GM19351 (cell line): ENCODE results near the gene GSTT2B.
"Not testable (repeated sequence)": the region's sequence is repeated elsewhere in the genome, so short reads cannot be mapped to it uniquely, and the experiment has no call there.

Source experiments
- ATAC-seq: cut with Tn5 transposase; IDR thresholded peaks from one replicate; pipeline ENCODE4 v1.9.1; 2021; ENCODE audit warnings: mild to moderate bottlenecking, moderate library complexity; ENCODE audit not compliant: unreplicated experiment

Gene GSTT2B

DNA sequence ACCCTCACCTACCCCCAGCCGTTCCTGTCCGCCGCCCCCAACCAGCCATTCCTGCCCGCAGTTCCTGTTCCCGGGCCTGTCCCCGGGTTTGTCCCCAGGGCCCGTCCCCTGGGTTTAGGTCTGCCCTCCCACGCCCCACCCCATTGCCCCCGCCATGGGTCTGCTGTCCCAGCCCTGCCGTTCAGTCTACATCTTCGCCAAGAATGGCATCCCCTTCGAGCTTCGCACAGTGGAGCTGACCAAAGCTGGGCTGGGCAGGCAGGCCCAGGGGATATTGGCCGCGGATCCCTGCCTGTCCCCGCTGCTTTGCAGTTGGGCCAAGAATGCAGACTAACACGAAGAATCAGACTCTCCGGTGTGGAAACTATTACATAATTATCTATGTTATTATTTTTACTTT, 11.2 kb downstream of the GSTT2B start:
- not testable (repeated sequence) for ATAC-seq

DNA sequence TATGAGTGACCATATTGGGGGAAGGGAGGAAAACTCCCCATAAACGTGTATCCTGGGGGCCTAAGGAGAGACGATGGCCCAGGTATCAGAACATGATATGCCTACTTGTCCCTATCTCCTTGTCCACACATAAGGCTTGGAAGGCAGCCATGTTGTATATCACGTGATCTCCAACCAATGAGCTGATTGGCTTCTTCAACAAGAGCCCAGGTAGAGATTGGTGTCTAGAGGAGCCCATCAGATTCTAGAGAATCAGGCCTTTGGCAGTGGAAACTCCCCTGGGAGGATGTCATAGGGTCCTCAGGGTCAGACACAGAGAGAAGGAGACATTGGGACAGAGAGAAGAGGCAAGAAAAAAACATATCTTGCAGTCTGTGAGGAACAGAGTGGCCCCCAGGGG, 13.6 kb downstream of the GSTT2B start:
- ATAC-seq, result not testable (repeated sequence)

DNA sequence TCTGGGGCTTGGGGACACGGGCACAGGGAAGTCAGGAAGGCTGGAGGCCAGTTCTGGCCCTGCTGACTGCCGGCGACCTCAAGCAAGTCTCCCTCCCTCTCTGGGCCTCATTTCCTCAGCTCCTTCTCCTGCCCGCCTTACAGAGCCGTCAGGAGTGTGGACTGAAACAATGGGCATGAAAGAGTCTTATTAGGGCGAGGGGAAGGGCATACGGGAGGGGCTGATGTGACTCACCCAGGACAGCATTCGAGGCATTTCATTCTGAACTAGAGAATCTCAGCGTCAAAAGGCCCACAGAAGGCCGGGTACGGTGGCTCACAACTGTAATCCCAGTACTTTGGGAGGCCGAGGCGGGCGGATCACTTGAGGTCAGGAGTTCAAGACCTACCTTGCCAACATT, 20.8 kb downstream of the GSTT2B start:
- not testable (repeated sequence) for ATAC-seq

DNA sequence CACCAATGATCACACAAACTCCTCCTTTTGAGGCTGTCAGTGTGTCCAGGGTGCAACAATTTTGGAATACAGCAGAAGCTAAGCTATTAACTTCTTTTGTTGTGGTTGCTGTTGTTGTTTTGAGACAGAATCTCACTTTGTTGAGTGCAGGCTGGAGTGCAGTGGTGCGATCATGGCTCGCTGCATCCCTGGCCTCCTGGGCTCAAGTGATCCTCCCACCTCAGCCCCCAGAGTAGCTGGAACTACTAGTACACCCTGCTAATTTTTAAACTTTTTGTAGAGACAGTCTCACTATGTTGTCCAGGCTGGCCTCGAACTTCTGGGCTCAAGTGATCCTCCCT, 22.0 kb downstream of the GSTT2B start:
- ATAC-seq, result no peak

DNA sequence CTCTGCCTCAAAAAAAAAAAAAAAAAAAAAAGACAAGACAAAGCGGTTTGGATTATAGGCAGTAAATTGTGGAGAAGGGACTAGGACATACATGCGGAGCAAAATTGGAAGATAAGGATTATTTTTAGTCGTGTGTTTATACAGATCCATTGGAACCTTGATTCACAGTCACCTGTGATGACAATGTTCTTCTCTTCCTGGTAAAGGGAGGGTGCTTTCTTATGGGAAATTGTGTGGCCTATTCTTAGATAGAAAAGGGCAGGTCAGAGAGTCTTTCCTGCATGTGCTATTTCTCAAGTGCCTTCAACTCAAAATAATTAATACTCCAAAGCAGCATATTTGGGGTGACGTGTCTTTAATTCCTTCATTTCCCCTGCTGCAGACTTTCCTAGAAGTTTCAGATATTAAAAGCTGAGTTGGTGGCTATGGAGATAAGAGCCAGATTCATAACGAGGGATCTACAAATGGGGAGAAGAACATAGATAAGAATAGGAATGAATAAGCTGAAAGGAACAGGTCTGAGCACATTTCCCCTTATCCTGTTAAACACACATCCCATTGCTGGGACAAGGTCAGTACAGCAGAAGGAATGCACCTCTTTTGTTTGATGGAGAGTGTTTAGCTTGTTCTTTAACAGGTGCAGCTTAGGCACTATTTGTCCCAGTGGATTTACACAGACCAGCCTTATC, 22.5 kb downstream of the GSTT2B start:
- ATAC-seq, result no peak

DNA sequence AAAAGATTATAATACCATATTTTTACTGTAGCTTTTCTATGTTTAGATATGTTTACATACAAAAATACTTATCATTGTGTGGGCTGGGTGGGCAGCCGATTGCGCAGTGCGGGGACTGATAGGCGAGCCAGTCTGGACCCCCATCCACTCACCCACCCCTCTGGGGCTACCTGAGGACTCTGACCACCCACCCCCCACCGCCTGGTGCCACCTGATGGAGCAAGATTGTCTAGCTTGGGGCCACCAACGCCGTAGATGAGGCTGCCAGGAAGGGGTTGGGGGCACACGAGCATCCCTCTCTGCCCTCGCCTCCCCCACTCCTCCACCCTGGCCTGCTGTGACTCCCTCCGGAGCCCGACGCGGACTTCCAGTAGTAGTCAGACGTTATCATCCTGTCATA, 34.4 kb downstream of the GSTT2B start:
- ATAC-seq, result no peak

DNA sequence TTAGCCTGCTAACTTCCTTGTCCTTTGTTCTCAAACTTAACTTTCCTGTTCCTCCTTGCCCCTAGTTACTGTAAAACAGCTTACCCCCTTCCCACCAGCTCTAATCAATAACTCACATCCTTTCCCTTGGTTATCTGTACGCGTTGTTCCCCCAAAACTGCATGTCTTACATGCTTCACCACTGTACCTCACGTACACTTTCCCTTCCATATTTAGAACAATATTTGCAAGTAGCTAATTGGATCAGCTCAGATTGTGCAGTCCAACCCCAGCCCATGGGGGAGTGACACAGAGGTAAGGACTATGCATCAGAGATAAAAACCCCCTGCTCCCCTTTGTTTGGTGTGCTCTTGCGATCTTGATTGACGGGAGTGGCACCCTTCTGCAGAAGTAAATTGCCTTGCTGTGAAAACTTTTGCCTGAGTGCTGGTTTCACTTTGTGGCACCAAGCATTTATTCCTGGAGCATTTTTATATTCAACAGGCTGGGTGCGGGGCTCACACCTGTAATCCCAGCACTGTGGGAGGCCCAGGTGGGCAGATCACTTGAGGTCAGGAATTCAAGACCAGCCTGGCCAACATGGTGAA, 35.9 kb downstream of the GSTT2B start:
- ATAC-seq, result no peak

DNA sequence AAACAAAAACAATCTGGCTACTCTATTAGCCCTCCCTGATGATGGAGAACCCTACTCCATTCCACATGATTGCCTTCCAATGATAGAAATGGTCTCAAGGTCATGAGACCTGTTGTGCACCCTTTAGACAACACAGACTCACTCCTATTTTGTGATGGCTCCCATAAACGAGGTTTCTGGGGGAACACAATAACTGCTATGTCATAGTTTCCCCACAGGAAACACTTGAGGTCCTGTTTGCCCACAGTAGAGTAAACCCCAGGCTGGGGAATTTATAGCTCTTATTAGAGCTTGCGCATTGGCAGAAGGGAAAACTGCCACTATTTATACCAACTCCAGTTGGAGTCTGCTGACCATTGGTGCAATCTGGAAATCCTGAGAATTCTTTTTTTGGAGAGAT, 38.1 kb downstream of the GSTT2B start:
- no peak for ATAC-seq

DNA sequence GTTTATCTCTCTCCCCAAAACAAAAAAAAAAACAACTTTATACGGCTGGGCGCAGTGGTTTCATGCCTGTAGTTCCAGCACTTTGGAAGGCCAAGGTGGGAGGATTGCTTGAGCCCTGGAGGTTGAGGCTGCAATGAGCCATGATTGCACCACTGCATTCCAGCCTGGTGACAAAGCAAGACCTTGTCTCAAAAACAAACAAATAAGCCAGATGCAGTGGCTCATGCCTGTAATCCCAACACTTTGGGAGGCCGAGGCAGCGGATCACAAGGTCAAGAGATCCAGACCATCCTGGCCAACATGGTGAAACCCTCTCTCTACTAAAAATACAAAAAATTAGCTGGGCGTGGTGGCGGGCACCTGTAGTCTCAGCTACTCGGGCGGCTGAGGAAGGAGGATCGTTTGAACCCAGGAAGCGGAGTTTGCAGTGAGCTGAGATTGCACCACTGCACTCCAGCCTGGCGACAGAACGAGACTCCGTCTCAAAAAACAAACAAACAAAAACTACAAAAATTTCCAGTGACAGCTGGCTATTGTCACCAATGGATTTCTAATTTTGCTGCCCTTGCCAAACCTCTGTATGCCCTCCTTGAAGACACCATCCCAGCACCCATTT, 39.3 kb downstream of the GSTT2B start:
- not testable (repeated sequence) for ATAC-seq

DNA sequence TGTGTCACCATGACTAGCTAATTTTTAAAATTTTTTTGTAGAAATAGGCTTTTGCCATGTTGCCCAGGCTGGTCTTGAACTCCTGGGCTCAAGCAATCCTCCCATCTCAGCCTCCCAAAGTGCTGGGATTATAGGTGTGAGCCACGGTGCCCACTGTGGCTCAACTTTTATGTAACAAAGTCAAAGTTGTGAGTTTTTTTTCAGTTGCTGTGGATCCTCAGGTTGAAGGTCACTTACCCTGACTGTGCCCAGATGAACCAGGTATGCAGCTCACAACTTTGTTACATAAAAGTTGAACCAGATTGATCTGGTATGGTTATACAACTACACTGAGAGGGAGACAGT, 40.8 kb downstream of the GSTT2B start:
- not testable (repeated sequence) for ATAC-seq

DNA sequence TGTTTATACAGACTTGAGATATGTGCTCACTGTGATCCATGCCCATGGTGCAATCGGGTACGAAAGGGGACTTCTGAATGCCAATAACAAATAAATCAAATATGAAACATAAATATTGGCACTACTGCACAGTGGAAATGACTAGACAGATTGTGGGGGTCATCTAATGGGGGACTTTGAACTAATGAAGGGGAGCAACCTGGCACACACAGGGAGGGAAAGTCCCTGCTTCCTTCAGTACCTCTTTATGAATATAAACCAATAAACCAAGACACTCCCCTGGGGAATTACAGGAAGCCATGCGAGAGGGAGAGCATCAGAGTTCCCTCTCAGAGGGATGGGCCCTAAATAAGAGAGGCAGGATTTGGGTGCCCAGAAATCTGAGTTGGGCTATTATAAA, 45.7 kb downstream of the GSTT2B start:
- ATAC-seq, result no peak

DNA sequence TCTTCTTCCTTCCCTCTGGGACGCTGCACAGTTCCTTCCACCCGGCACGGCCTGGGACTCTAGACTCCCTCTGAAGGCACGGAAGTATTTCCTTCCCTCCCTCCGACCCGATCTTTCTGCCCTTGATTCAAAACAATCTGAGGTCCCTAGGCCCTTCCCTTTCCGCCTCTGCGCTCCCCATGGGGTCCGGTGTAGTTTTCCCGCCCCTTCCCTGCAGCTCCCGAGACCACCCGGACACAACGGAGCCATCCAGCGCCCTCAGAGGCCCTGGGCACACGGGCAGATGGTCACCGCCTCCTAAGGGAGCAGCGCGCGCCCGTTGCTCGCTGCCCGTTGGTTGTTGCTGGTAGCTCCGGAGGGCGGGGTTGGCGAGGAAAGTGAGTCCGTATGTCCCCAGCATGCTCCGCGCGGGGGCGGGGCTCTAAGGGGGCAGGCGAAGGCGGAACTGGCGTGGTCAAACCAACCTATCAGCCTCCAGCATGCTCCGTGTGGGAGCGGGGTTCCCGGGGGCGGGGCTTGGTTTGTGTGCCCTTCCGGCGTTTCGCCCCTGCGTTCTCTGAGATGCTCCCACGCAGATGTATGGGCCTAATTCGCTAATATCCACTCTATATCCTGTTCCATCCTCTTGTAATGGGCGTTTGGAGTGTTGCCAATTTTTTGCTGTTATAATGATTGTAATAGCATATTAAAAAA, 47.2 kb downstream of the GSTT2B start:
- peak; percentile 96 for ATAC-seq

DNA sequence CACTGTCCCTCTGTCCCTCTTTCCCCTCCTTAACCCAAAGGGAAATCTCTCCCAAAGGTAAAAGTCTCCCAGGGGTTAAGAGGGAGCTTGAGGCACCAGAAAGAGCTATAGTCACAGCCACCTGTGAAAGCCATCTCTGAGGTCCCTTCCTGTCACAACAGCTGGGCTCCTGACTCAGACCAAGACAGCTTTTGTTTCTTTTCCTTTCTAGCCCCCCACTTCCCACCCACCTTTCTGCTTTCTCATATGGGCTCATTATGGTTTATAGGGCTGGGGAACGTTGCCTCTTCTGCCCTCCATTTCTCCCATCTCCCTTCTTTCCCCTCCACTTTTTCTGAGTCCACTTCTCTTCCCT, 47.7 kb downstream of the GSTT2B start:
- no peak for ATAC-seq

DNA sequence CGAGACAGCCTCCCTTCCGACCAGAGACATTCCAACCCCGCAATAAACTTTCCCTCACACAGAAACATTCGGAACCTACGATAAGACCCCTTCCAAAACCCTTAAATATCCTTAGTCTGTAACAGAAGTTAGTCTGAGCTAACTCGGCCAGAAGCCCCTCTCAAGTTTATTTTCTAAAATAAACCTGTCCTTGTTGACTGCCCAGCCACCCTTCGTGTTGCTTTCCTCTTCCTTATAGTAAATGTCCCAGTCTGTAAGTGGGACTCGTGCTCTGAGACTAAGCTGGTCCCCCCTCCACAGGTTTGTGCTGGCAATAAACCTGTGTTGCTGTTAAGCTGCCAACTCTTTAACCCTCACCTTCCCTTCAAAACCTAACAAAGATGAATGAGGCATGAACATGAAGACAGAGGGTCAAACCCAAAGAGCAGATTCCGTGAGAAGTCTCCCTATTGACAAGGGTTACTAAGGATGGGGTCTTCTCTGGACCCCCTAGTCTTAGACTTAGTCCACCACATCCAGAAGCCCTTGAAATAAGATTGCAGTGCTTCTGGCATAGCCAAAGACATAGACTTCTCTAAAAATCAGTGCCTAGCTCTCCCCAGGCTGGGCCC, 48.6 kb downstream of the GSTT2B start:
- no peak for ATAC-seq

DNA sequence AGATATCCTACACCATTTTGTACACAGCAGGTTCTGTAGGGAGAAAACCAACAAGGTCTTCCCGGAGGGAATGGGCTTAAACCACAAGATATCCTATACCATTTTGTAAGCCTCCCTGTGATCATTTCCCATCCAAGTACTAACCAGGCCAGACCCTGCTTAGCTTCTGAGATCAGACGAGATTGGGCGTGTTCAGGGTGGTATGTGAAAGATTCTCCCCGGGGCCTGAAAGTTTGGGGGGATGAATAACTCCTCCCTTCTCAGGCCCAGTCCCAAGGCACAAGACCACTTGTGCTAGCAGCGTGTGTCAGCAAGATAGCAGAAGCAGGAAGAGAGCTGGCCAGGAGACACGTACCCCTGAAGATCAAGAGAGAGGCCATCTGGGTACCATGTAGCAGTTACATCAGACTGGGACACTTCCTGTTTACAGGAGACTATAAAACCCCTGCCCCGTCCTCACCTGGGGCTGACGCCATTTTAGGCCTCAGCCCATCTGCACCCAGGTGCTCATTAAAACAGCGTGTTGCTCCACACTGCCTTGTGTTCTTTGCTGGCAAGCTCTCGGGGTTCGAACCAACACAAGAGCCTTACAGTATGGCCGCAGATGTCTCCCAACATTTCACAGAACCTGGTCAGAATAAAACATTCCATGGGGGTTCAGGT, 49.5 kb downstream of the GSTT2B start:
- no peak for ATAC-seq

DNA sequence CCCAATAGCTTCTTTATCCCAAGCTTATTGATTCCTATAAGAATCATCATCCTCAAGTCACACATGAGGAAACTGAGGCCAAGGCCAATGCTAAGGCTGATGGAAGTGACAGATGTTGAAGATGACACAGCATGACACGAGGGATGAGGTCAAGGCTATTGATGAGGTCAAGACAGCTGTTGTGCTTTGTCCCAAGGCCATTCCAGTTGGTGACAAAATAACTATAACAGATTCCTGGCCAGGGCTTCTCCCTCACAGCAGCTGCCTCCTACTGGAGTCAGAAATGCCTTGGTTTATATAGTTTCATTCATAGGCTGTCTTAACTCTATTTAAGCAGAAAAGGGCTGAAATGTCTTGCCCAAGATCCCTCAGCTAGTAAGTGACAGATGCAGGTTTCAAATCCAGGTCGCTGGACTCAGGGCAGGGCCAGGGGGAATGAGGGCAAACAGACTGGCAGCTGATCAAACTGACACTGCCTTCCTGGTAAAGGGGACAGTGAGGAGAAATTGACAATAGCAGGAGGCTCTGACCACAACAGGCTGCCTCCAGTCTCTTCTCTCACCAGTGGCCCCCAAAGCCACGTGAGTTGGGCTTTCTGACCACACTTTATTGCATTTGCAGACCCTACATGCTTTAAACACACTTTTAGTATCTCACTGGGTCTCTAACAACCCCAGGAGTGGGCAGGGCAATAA, 50.4 kb downstream of the GSTT2B start:
- ATAC-seq, result no peak

DNA sequence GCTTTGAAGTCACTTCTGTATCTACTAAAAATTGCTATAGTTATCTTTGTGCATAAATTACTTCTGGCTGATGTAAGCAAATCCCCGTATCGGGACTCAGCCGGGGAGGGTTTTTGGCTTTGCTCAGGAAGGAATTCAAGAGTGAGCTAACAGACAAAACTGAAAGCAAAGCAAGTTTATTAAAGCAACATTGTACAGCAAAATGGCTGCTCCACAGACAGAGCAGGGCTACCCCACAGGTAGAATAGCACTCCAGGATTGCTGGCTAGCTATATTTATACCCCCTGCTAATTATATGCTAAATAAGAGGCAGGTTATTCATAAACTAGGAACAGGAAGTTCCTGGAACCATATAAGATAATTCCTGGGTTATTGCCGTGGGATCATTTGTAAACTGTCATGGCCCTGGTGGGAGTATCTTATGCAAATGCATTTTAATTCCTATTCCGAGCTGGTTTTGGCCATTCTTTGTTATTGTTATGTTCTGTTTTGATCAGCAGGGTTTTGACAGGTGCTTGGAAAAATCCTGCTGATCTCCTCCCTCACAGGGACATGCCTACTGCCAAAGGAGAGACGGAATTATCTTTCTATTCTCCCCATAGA, 51.6 kb downstream of the GSTT2B start:
- no peak for ATAC-seq

DNA sequence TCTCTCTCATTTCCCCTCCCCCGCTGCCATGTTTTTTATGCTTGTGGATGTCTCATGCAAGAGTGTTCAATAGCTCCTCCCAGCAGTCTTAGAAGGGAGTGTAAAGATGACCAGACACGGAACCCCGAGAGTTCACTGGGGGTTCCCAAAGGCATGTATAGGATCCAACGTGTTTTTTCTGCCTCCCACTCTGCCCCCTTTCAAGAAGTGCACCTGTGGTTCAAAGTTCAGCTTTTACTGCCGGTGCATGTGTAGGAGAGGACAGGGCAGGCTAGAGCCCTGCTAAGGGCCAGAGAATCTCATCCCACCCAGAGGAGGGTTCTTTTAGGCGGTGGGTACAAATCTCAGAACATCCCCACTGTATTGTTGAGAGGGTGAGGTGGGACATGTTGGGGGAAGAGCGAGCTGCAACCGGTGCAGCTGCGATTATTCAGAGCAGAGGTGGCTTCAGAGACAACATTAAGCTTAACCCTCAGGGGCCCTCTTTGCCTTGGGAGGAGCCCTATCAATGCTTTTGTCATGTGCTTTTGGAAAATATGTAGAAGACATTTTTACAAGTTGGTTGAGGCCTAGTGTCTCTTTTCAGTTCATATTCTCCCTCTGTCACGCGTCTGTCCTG, 52.3 kb downstream of the GSTT2B start:
- ATAC-seq, result no peak

DNA sequence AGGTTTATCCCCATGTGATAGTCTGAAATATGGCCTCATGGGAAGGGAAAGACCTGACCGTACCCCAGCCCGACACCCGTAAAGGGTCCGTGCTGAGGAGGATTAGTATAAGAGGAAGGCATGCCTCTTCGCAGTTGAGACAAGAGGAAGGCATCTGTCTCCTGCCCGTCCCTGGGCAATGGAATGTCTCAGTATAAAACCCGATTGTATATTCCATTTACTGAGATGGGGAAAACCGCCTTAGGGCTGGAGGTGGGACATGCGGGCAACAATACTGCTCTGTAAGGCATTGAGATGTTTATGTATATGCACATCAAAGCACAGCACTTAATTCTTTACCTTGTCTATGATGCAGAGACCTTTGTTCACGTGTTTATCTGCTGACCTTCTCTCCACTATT, 53.6 kb downstream of the GSTT2B start:
- ATAC-seq, result not testable (repeated sequence)
